Lower lobe of right lung (tissue), 2 donors: ENCODE results near the gene CD207. TPM values are rescaled to one million over a fixed set of nuclear protein-coding genes. Genes with fewer than 3 reads are reported as not detected.

Experiments used
- ATAC-seq, 2 donors: fragments of 200-7000 bp; cut with Tn5 transposase; one replicate each; pipeline ENCODE4 v1.9.1; 2020 to 2022; ENCODE audit warnings: mild to moderate bottlenecking in 2 of 2, moderate library complexity in 2 of 2
- DNase-seq: peaks from one replicate; pipeline ENCODE4 v3.0.0-alpha.2; 2020
- H3K27ac ChIP-seq: fragments of 200-600 bp; one replicate; pipeline ENCODE4 v1.8.0; 2022
- H3K27me3 ChIP-seq: fragments of 200-600 bp; one replicate; pipeline ENCODE4 v1.8.0; 2022; ENCODE audit warnings: low read depth
- H3K36me3 ChIP-seq: fragments of 200-600 bp; one replicate; pipeline ENCODE4 v1.8.0; 2022; ENCODE audit warnings: mild to moderate bottlenecking
- H3K4me1 ChIP-seq: fragments of 200-600 bp; one replicate; pipeline ENCODE4 v1.8.0; 2022
- H3K4me3 ChIP-seq: fragments of 200-600 bp; one replicate; pipeline ENCODE4 v1.8.0; 2022; ENCODE audit warnings: mild to moderate bottlenecking
- H3K9me3 ChIP-seq: fragments of 200-600 bp; one replicate; pipeline ENCODE4 v1.8.0; 2022
- CTCF ChIP-seq: fragments of 200-600 bp; IDR thresholded peaks from one replicate; pipeline ENCODE4 v1.8.0; 2022; ENCODE audit warnings: antibody characterized with exemption, mild to moderate bottlenecking
- intact Hi-C: fragments of 100-400 bp; cut with DNase I; formaldehyde crosslinking; loops from one replicate; pipeline ENCODE4 v1.11.0; 2022
- total RNA-seq: library from RNA; stranded (reverse); fragmentation: NEBNext Ultra II Directional; extraction: Animal tissue kit (Norgen Biotek cat#: 25700); gene quantifications from one replicate; pipeline ENCODE4 v1.2.1, GENCODE V29; 2021
- donor health status: DM: no; HTN: yes; CAD: no; lungs with severe emphysema.

CD207 gene
- total RNA-seq, 1 donor from 2014 or later, result 3.0 TPM

GRCh38 chr2:70790136-70790828, 45.3 kb downstream of the CD207 start, which contains the start of gene FIGLA:
Gene FIGLA (minus strand): TSS chr2:70790643. CDS start chr2:70790638, 5 bp downstream.
- ATAC-seq (peak; percentile 31 to 34), DNase-seq (no peak)
- H3K27me3 ChIP-seq, result peaks cover 58% of the 10 kb centered on the region
- intact Hi-C loops, result no loop called here
- no peak for TF ChIP-seq CTCF
- no peaks in the 10 kb centered on the region for H3K9me3 ChIP-seq
- H3K36me3 ChIP-seq, result no peaks in the 10 kb centered on the region
- H3K27ac ChIP-seq, result no peak within 1 kb of the TSS
- H3K4me1 ChIP-seq, result peaks cover 17% of the 10 kb centered on the region
- H3K4me3 ChIP-seq, result peak within 1 kb of the TSS; percentile 38

- Histone ChIP-seq H3K9me3 (no peaks in the 10 kb centered on the region), H3K27ac (no peak overlapping the region), H3K27me3 (peaks cover 58% of the 10 kb centered on the region), H3K36me3 (no peaks in the 10 kb centered on the region), H3K4me1 (peaks cover 17% of the 10 kb centered on the region), H3K4me3 (peak overlapping the region; percentile 38)
- ATAC-seq, result peak; percentile 74 to 84
- peak; percentile 67 for DNase-seq
- peak; percentile 59 for TF ChIP-seq CTCF
- intact Hi-C loops, result no loop called here
Observed at GRCh38 chr2:70789304-70790135, 46.1 kb downstream of the CD207 start.

GRCh38 chr2:70785137-70785911, 50.3 kb downstream of the CD207 start:
- Histone ChIP-seq H3K4me1 (peaks cover 11% of the 10 kb centered on the region), H3K27ac (no peak overlapping the region), H3K36me3 (no peaks in the 10 kb centered on the region), H3K9me3 (no peaks in the 10 kb centered on the region), H3K4me3 (no peak overlapping the region), H3K27me3 (peaks cover 35% of the 10 kb centered on the region)
- peak; percentile 31 to 40 for ATAC-seq
- peak; percentile 30 for TF ChIP-seq CTCF
- DNase-seq, result no peak
- intact Hi-C loops, result no loop called here

- Histone ChIP-seq H3K4me1 (peaks cover 1% of the 10 kb centered on the region), H3K27ac (no peak overlapping the region), H3K4me3 (no peak overlapping the region), H3K36me3 (no peaks in the 10 kb centered on the region), H3K27me3 (peaks cover 25% of the 10 kb centered on the region), H3K9me3 (no peaks in the 10 kb centered on the region)
- intact Hi-C loops, result no loop called here
- DNase-seq (no peak), ATAC-seq (no peak)
- no peak for TF ChIP-seq CTCF
Observed at GRCh38 chr2:70784320-70784719, 51.3 kb downstream of the CD207 start.

Other genes starting within 250 kb of the CD207 start
- gene ADD2, start 67.6 kb downstream of the CD207 start, total RNA-seq, result 2.1 TPM
- gene FIGLA, start 45.2 kb downstream of the CD207 start, total RNA-seq, result not detected
- 0.71 TPM for gene CLEC4F, start 15.2 kb downstream of the CD207 start, total RNA-seq
- not detected for gene VAX2, start 64.8 kb upstream of the CD207 start, total RNA-seq
- gene ATP6V1B1, start 100.1 kb upstream of the CD207 start, total RNA-seq, result 2.2 TPM
- 1.1 TPM for gene ANKRD53, start 142.8 kb upstream of the CD207 start, total RNA-seq
- gene TEX261, start 159.1 kb upstream of the CD207 start, total RNA-seq, result 71.3 TPM
- gene NAGK, start 232.8 kb upstream of the CD207 start, total RNA-seq, result 150 TPM